Measurements from ENCODE around the gene KCNC3.

KCNC3 gene

GRCh38 chr19:50332244-50333038 lies 3.3 kb upstream of the KCNC3 start:
- H3K27ac ChIP-seq: peak overlapping the region; percentile 72; the same call in 1 of the 2 replicates

DNA sequence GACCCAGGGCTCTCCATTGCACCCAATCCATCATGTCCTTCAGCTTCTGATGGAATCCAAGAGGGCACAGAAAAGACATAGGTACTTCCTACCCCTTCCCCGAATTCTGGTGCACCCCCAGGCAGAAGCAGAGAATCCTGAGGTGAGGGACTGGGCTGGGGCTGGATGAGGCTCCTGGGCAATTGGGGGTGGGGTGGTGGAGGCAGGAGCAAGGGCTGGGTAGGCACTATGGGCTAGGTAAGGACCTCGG lies 2.7 kb upstream of the KCNC3 start:
- TF ChIP-seq ZFX (IDR thresholded peaks at IDR 0.05) (no peak), CTCF (conservative IDR thresholded peaks at IDR 0.05) (no peak)

More at GRCh38 chr19:50332244-50333038, 3.3 kb upstream of the KCNC3 start:
- TF ChIP-seq ZFX (IDR thresholded peaks at IDR 0.05) (no peak), CTCF (conservative IDR thresholded peaks at IDR 0.05) (no peak)

GRCh38 chr19:50331221-50331993 lies 2.2 kb upstream of the KCNC3 start:
- no peak for TF ChIP-seq ZFX (IDR thresholded peaks at IDR 0.05)
- no peak for TF ChIP-seq CTCF (conservative IDR thresholded peaks at IDR 0.05)
- no peak overlapping the region for H3K27ac ChIP-seq

More for the DNA sequence above, 2.7 kb upstream of the KCNC3 start:
- H3K27ac ChIP-seq: no peak overlapping the region

DNA sequence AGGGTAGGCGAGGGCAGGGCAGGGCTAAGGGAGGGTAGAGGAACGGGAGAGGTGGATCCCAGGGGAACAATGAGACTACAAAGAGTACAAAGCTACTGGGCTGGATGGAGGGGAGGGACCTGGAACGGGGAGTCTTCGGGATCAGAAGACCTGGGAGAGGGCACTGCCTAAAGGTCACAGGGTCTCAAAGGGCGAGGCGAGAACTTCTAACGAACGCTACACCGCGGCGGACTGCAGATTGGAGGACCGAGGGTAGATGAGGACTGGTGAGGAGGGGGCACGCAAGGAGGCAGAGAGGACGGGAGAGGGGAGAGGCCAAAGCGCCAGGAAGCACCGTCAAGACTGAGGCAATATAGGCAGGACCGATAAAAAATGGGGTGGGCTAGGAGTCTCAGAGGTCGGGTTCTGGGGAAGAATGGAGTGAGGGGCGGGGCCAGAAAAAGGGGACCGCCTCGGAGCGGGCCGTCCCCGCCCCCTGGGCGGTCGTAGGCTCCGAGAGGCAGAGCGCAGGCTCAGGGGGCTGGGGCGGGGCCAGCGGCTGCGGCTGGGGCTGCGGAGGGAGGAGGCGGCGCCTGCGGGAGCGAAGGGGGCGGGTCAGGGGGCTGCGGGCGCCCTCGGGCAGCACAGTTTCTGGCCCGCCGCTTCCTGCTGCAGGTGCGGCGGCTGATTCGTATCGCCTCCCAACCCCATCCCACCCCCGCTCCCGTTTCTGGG lies 1.3 kb upstream of the KCNC3 start:
- TF ChIP-seq ZFX (IDR thresholded peaks at IDR 0.05) (no peak), CTCF (conservative IDR thresholded peaks at IDR 0.05) (no peak)
- no peak overlapping the region for H3K27ac ChIP-seq

DNA sequence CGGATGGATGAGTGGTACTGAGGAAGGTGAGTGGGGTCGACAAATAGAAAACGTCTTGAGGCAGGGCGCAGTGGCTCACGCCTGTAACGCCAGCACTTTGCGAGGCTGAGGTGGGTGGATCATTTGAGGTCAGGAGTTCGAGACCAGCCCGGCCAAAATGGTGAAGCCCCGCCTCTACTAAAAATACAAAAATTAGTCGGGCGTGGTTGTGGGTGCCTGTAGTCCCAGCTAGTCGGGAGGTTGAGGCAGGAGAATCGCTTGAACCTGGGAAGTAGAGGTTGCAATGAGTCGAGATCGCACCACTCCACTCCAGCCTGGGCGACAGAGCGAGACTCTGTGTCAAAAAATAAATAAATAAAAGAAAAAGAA lies 733 bp upstream of the KCNC3 start:
- H3K27ac ChIP-seq: peak overlapping the region; percentile 33

DNA sequence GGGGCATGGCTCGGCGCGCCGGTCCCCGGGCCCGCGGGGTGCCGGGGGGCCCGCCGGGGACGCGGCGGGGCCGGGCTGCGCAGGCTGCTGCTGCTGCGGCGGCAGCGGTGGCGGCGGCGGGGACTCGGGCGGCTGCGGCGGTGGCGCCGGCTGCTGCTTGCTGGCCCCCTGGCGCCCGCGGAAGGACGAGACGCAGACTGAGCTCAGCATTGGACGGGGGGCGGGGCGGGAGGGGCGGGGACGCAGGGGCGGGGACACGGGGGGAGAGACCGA lies 368 bp downstream of the KCNC3 start:
- H3K27ac ChIP-seq: peak overlapping the region; percentile 36; the same call in 1 of the 2 replicates
- TF ChIP-seq ZFX (IDR thresholded peaks at IDR 0.05) (no peak), CTCF (conservative IDR thresholded peaks at IDR 0.05) (no peak)

DNA sequence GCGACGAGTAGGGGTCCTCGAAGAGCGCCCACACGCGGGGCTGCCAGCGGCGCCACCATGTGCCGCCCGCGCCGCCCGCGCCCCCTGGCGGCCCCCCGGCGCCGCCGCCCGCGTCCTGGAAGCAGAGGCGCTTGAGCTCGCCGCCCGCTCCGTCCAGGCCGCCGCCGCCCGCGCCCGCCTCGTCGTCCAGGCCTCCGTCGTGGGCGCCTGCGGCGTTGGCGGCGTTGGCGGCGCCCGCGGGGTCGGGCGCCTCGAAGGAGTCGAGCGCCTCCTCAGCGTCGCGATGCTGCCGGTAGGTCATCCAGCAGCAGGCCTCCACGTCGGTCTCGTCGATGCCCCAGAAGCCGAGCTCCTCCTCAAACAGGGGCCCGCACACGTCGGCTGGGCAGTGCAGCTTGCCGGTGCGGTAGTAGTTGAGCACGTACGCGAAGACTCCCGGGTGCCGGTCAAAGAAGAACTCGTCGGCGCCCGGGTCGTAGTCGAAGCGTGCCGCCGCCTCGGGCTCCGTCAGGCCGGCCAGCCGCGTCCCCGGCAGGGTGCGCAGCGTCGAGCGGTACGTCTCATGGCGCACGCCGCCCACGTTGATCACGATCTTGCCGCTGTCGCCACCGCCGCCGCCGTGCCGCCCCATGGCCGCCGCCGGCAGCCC lies 829 bp downstream of the KCNC3 start:
- TF ChIP-seq ZFX (IDR thresholded peaks at IDR 0.05) (peak; percentile 31; the same call in 1 of the 2 replicates), CTCF (conservative IDR thresholded peaks at IDR 0.05) (peak; percentile 76)
- H3K27ac ChIP-seq: peak overlapping the region; percentile 36; the same call in 1 of the 2 replicates
